OCI-LY7 (cell line): Measurements from ENCODE around the gene ASCC2.

Experiments
- EZH2phosphoT487 ChIP-seq: fragments of 200-600 bp; sonication (generic); IDR thresholded peaks from 2 replicates; pipeline ENCODE4 v1.6.1; 2018; ENCODE audit warnings: low read depth, borderline replicate concordance, mild to moderate bottlenecking, mixed run types, antibody characterized with exemption, low read length, moderate library complexity, mixed read lengths
- TF ChIP-seq, protein P1 (sequence below): fragments of 200-600 bp; sonication (generic); conservative IDR thresholded peaks from 2 replicates; pipeline ENCODE4 v1.5.1; 2014; ENCODE audit warnings: mild to moderate bottlenecking, antibody characterized with exemption, low read length, moderate library complexity, mixed read lengths

DNA sequence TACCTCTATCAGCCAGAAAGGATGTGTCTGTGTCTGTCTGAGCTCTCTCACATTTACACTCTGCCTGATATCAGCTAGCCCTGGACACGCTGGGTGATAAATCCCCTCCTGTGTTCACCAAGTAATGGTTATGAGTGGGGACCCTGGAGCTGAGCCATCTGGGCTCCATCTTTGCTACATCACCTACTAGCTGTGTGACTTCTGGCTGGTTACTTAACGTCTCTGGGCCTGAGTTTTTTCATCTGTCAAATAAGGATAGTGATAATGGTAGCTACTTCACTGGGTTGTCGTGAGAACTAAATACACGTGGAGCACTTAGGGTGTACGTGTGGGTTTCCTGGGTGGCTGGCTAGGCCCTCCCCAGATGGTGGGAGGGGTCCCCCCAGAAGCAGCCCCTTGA is 48.0 kb downstream of the ASCC2 start:
- TF ChIP-seq, protein P1, sequence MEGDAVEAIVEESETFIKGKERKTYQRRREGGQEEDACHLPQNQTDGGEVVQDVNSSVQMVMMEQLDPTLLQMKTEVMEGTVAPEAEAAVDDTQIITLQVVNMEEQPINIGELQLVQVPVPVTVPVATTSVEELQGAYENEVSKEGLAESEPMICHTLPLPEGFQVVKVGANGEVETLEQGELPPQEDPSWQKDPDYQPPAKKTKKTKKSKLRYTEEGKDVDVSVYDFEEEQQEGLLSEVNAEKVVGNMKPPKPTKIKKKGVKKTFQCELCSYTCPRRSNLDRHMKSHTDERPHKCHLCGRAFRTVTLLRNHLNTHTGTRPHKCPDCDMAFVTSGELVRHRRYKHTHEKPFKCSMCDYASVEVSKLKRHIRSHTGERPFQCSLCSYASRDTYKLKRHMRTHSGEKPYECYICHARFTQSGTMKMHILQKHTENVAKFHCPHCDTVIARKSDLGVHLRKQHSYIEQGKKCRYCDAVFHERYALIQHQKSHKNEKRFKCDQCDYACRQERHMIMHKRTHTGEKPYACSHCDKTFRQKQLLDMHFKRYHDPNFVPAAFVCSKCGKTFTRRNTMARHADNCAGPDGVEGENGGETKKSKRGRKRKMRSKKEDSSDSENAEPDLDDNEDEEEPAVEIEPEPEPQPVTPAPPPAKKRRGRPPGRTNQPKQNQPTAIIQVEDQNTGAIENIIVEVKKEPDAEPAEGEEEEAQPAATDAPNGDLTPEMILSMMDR, result no peak
- TF ChIP-seq EZH2phosphoT487, result no peak
